HK-2 (cell line): ENCODE data around the gene KCTD18.
A peak's percentile ranks its signal among the peaks of the same experiment; 100 is the strongest.

Source experiments
- DNase-seq: peaks from one replicate; pipeline ENCODE4 v3.0.0-alpha.2; 2018; ENCODE audit not compliant: unreplicated experiment

KCTD18 gene

GRCh38 chr2:200484934-200485333 is 24.9 kb downstream of the KCTD18 start:
- no peak for DNase-seq

DNA sequence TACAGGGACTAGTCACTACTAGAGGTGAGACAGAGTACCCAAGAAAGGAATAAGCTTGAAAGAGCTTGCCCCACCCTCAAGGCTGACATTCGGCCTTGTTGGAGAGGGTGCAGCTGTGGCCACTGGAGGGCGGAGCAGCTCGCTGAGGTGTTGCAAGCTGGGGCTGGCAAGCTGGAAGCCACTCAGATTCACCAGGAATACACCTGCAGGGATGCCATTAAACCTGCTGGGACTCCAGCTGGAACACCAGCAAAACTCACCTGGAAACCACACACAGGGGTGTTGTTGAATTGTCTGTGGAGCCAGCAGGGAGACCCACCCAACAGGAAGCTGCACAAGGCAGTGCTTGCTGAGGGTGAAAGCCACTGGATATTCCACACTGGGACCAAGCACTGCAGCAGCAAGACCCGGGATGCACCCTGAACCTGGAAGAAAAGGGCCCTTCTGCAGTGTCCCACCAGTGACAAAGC is 26.1 kb downstream of the KCTD18 start:
- DNase-seq, result peak; percentile 44

- no peak for DNase-seq
Measured at GRCh38 chr2:200482194-200482593, 27.7 kb downstream of the KCTD18 start.

- no peak for DNase-seq
Measured at GRCh38 chr2:200479692-200480265, 30.1 kb downstream of the KCTD18 start.

- DNase-seq, result no peak
Measured at GRCh38 chr2:200477667-200478131, 32.2 kb downstream of the KCTD18 start.

DNA sequence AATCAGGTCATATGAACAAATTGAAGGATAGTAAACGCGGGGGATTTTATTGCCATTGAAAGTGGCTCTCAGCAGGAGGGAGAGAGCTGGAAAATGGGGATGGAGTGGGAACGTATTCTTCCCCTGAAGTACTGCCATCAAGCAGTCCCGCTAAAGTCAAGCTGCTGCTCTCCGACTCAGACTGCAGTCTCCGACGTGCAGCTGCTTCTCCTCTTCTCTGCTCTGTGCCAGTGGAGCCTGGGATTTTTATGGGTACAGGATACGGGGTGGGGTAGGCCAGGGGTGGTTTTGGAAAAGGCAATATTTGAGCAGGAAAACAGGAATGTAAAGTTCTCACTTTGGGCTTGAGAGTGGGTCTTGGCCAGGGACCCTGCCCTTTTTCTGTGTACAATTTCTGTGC is 33.0 kb downstream of the KCTD18 start:
- no peak for DNase-seq

DNA sequence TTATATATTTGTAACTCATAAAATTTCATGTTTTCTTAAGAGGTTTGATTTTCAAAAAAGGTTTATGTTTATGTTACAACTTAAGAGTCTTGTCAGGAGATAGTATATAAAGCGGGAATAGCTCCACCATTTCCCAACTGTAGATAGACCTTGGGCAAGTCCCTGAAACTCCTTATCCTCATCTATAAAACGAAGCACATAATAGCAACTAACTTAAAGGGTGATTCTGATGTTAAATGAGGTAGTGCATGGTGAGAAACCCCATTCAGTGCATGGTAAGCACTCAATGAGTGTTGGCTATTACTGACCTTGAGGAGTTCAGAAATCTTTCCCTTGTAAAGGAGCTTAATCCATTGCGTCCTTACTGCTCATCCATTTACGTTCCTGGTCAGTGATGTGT is 34.1 kb downstream of the KCTD18 start:
- no peak for DNase-seq

DNA sequence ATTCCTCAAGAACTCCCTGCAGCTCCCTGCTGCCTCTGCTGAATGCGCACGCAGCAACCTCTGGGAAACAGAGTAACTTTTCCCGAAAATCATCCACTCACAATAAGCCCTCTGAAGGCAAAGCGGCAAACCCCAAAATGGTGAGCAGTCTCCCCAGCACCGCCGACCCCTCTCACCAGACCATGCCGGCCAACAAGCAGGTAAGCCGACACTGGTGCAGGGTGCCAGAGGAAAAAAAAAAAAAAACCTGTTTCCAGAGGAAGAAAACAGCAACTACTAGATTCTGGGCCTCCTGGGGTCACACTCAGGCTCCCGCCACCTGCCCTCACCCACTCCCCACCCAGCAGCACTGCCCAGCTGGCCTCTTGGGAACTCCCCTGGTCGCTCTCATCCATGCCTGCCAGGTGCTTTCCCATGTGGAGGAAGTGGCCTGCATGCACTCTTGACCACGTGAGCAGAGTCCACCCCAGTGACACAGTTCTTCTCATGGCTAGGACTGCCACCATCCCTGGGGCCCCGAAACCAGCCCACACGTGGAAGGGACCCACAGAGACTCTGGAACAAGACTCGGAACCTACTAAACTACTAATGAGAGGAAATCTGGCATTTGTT is 36.9 kb downstream of the KCTD18 start:
- DNase-seq, result no peak

DNA sequence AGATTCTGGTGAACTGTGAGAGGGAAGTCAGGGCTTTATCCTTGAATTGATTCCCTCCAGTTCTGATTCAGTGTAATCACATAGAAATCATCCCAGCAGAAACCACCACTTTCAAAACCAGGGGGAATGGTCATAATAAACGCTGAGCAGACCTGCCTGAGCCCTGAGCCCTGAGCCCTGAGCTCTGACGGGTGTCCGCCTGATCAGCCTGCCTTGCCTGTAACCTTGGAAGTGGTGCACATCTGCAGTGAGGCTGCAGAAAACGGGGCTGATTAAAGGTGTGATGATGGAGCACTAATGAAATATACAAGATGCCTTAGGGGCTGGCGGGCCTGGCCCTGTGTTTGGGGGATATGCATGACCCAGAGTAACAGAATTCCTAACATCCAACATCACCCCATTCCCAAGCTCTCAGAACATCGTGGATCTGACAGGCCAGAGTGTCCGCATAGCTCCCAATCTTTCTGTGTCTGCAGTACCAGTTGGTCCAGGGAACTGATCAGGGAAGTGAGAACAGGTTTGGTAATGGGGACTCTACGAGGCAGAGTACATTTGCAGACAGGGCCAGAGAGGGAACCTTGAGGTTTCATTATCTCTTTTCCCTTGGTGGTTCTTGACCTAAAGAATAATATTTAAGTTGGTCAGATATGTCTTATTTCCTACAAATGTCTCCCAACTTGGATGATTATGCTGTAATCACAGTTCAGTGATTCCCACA is 37.8 kb downstream of the KCTD18 start:
- no peak for DNase-seq

DNA sequence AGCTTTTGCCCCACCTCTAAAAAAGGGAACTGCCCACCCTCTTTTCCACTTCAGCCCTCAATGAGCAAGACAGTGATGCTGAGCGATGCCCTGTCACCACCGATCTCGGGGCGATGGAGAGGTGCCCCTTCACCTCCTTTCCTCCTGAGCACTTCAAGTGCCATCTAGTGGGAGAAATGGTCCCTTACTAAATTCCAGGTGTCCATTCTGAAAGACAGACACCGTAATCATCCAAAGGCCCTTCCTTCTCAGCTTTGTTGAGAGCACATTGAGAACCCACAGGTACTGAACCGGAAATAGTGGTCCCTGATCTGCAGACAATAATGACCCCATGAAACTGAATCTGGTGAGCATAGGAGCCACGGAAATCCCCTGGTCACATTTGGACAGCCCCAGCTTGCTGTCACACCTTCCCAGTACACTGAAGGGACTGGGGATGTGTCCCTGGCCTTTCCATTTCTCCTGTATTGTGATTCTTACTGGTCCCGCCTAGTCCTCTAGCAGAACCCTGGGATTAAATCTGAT is 38.5 kb downstream of the KCTD18 start:
- no peak for DNase-seq

DNA sequence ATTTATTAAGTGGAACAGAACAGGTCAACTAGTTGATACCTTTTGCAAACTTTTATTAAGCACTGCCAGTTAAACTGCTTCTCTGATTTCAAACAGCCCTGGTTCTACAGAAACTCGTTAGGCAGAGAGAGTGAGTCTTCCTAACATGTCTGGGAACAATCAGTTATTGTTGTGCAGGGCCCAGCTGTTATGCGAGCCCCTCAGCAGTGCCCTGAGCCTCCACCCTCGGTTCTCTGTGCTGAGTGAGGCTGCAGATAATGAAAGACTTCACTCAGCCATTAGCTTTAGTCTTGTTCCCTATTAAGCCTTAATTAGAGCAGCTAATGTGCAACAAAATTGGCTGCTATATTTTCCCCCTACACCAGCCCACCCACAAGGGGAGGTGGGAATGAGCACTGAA is 39.6 kb downstream of the KCTD18 start:
- DNase-seq, result no peak

- no peak for DNase-seq
Measured at GRCh38 chr2:200469708-200470211, 40.1 kb downstream of the KCTD18 start.

- DNase-seq, result no peak
Measured at GRCh38 chr2:200467806-200468681, 41.8 kb downstream of the KCTD18 start.

- DNase-seq, result no peak
Measured at GRCh38 chr2:200466425-200467418, 43.1 kb downstream of the KCTD18 start.

DNA sequence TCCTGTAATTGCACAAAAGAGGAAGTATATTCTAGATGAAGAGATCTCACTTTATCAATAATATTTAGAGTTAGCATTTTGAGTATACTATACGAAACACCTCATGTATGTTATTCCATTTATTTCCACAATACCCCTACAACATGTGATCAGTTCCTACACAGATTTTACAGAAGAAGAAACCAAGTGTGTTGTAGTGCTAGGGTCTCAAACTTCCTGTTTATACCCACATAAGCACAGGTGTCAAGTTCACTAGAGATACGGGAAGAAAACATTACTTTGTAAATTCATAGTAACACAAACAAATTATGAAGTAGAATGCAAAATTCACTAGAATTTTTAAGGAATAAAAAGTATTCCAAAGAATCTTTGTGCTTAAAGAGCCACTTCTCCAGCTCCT is 46.4 kb downstream of the KCTD18 start:
- DNase-seq, result no peak

GRCh38 chr2:200461846-200462710 is 47.8 kb downstream of the KCTD18 start:
- no peak for DNase-seq

DNA sequence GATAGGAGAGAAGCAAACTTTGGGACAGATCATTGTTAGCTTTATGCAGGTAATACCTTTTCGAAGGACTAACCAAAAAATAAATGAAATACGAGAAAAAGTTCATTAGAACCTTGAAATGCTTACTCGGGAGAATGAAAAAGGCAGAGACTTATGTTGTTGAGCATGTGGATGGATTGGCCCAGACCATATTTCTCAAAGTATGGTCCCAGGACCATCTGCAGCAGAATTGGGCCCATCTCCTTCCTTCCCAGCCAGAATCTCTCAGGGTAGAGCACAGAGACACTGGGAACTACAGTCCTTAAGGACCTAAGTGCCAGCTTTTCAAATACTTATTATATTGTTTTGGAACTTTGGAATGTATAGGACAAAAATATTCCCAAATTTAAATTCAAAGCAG is 50.8 kb downstream of the KCTD18 start:
- DNase-seq, result no peak

- DNase-seq, result no peak
Measured at GRCh38 chr2:200456567-200456966, 53.3 kb downstream of the KCTD18 start.

DNA sequence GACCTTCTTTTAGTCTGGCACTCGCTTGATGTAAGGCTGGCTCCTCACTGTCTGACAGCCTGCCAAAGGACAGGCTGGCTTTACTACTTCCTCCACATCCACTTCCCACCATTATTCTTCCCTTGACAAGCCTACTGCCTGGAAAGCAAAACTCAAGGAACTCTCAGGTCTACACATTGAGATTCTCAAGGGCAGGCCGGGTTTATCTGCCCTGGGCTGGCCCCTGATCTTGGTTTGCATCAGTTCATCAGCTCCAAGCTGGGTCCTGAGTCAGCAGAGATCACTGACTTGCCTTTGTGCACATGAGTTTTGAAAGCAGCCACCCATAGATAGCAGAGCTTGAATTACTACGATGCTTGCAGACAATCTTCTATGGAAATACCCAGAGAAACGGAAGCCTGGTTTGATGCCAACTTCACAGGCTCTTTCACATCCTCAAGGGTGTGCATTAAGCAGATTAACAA is 53.9 kb downstream of the KCTD18 start:
- no peak for DNase-seq
